DND-41 (cell line): ENCODE measurements around the gene ICA1L.

ENCODE experiments used
- EZH2 ChIP-seq: IDR thresholded peaks from 3 replicates; pipeline ENCODE4 v1.6.1; 2012; ENCODE audit warnings: borderline replicate concordance, low read depth, mild to moderate bottlenecking, moderate library complexity, low read length, inconsistent platforms; ENCODE audit not compliant: severe bottlenecking
- TF ChIP-seq, protein P1 (sequence below): IDR thresholded peaks from 2 replicates; pipeline ENCODE4 v1.5.1; 2012; ENCODE audit warnings: borderline replicate concordance, low read length, moderate library complexity, mild to moderate bottlenecking; ENCODE audit not compliant: poor library complexity, severe bottlenecking; ENCODE audit errors: extremely low read depth

- TF ChIP-seq, protein P1, sequence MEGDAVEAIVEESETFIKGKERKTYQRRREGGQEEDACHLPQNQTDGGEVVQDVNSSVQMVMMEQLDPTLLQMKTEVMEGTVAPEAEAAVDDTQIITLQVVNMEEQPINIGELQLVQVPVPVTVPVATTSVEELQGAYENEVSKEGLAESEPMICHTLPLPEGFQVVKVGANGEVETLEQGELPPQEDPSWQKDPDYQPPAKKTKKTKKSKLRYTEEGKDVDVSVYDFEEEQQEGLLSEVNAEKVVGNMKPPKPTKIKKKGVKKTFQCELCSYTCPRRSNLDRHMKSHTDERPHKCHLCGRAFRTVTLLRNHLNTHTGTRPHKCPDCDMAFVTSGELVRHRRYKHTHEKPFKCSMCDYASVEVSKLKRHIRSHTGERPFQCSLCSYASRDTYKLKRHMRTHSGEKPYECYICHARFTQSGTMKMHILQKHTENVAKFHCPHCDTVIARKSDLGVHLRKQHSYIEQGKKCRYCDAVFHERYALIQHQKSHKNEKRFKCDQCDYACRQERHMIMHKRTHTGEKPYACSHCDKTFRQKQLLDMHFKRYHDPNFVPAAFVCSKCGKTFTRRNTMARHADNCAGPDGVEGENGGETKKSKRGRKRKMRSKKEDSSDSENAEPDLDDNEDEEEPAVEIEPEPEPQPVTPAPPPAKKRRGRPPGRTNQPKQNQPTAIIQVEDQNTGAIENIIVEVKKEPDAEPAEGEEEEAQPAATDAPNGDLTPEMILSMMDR = no peak
- no peak for TF ChIP-seq EZH2
Observed at GRCh38 chr2:202861987-202862386, 9.6 kb downstream of the ICA1L start.
